Motor neuron (in vitro differentiated cells): ENCODE measurements around the gene IQSEC1. TPM values are rescaled to one million over a fixed set of nuclear protein-coding genes. Genes with fewer than 3 reads are reported as not detected.

Experiments used
- ATAC-seq, 8 experiments: fragments of 200-7000 bp; cut with Tn5 transposase; replicated peaks in 6 of 8; 2 replicates each; pipeline ENCODE4 v1.8.0; 2021; ENCODE audit warnings: mild to moderate bottlenecking in 8 of 8, moderate library complexity in 8 of 8
- H3K27ac ChIP-seq, 2 donors: fragments of 250-450 bp; sonication (Bioruptor Pico); 2 replicates each; pipeline ENCODE4 v1.9.0; 2021; ENCODE audit warnings: antibody characterized with exemption in 2 of 2, mild to moderate bottlenecking in 2 of 2, moderate library complexity in 1 of 2
- H3K4me1 ChIP-seq, 2 donors: fragments of 250-450 bp; sonication (Bioruptor Pico); replicated peaks in 1 of 2; 2 replicates each; pipeline ENCODE4 v1.6.1; 2021; ENCODE audit warnings: antibody characterized with exemption in 2 of 2, mild to moderate bottlenecking in 2 of 2, moderate library complexity in 1 of 2
- H3K4me3 ChIP-seq, 5 donors: fragments of 250-450 bp; sonication (Bioruptor Pico); 2 replicates each; pipeline ENCODE4 v1.9.0; 2021; ENCODE audit warnings: antibody characterized with exemption in 5 of 5, mild to moderate bottlenecking in 5 of 5, moderate library complexity in 4 of 5
- WGBS, 10 experiments: fragments of 450-650 bp; shearing (Covaris generic); methylation state at CpG; one replicate each; pipeline ENCODE4 v1.0.0; 2022; 5-methylcytosine and 5-hydroxymethylcytosine counted together
- in situ Hi-C, 9 experiments: fragments of 400-800 bp; cut with MboI; loops; one replicate each; pipeline ENCODE4 v1.15.0; 2021; ENCODE audit warnings: low sequenced_read_pairs in 9 of 9, low pct_unique_long_range_greater_than_20kb in 2 of 9; ENCODE audit not compliant: unreplicated experiment in 9 of 9
- total RNA-seq, 8 experiments: library from RNA; unstranded; fragments of 300-600 nt; gene quantifications; 2 replicates each; pipeline versions ENCODE4 v1.2.3 to v1.2.4, GENCODE V29; 2022

IQSEC1 gene
- total RNA-seq, 8 experiments from 2014 or later: 12.2 to 25.9 (median 18.3) TPM

- in situ Hi-C loops: no loop called here
- peak in 1 of 8 experiments; percentile 23 for ATAC-seq
- peak overlapping the region in 1 of 2 donors; percentile 66 for H3K27ac ChIP-seq
- peaks cover 54 to 58% of the 10 kb centered on the region in 2 donors for H3K4me1 ChIP-seq
- 89 to 100% (median 97%) methylated on average over 1 to 3 of the region's 11 CpGs; no CpG with 5 or more reads in 4 of the 10 experiments for WGBS, 10 experiments
- no peak overlapping the region for H3K4me3 ChIP-seq
Observed at GRCh38 chr3:13047296-13048165, 25.7 kb downstream of the IQSEC1 start.

GRCh38 chr3:13046569-13047274, 26.5 kb downstream of the IQSEC1 start:
- 30 to 100% (median 57%) methylated on average over 1 to 7 of the region's 15 CpGs; no CpG with 5 or more reads in 4 of the 10 experiments for WGBS, 10 experiments
- H3K27ac ChIP-seq: peak overlapping the region; percentile 42 to 66
- H3K4me1 ChIP-seq: peaks cover 62 to 66% of the 10 kb centered on the region in 2 donors
- in situ Hi-C loops: no loop called here
- no peak overlapping the region for H3K4me3 ChIP-seq
- ATAC-seq: no peak

GRCh38 chr3:13045904-13046568, 27.2 kb downstream of the IQSEC1 start:
- no peak overlapping the region for H3K4me3 ChIP-seq

GRCh38 chr3:13045241-13045903, 27.9 kb downstream of the IQSEC1 start:
- 50 to 100% (median 80%) methylated on average over 1 to 11 of the region's 16 CpGs; no CpG with 5 or more reads in 3 of the 10 experiments for WGBS, 10 experiments
- Histone ChIP-seq H3K27ac (peak overlapping the region; percentile 42 to 66), H3K4me1 (peaks cover 73 to 76% of the 10 kb centered on the region in 2 donors), H3K4me3 (no peak overlapping the region)
- no peak for ATAC-seq
- in situ Hi-C loops: no loop called here

More at GRCh38 chr3:13045904-13046568, 27.2 kb downstream of the IQSEC1 start:
- Histone ChIP-seq H3K27ac (peak overlapping the region; percentile 42 to 66), H3K4me1 (peaks cover 69% of the 10 kb centered on the region in 2 donors)
- WGBS, 10 experiments: 17 to 100% (median 85%) methylated on average over 1 to 12 of the region's 22 CpGs; no CpG with 5 or more reads in 4 of the 10 experiments
- ATAC-seq: peak in 6 of 8 experiments; percentile 1 to 71 (median 44)
- in situ Hi-C loops: no loop called here

GRCh38 chr3:13044496-13045240, 28.6 kb downstream of the IQSEC1 start:
- Histone ChIP-seq H3K4me3 (no peak overlapping the region), H3K4me1 (peaks cover 80 to 83% of the 10 kb centered on the region in 2 donors), H3K27ac (peak overlapping the region; percentile 42 to 66)
- in situ Hi-C loops: no loop called here
- 27 to 100% (median 69%) methylated on average over 1 to 5 of the region's 13 CpGs for WGBS, 10 experiments
- ATAC-seq: peak in 4 of 8 experiments; percentile 10 to 31 (median 22)

- H3K27ac ChIP-seq: peak overlapping the region in 1 of 2 donors; percentile 71
- in situ Hi-C loops: no loop called here
- H3K4me3 ChIP-seq: no peak overlapping the region
- 77 to 94% (median 90%) methylated on average over 2 to 5 of the region's 9 CpGs; no CpG with 5 or more reads in 7 of the 10 experiments for WGBS, 10 experiments
- peaks cover 89 to 90% of the 10 kb centered on the region in 2 donors for H3K4me1 ChIP-seq
- ATAC-seq: no peak
Observed at GRCh38 chr3:13043656-13044055, 29.6 kb downstream of the IQSEC1 start.

GRCh38 chr3:13042715-13043271, 30.4 kb downstream of the IQSEC1 start:
- peak in 5 of 8 experiments; percentile 70 to 77 (median 76) for ATAC-seq
- Histone ChIP-seq H3K27ac (peak overlapping the region; percentile 89 to 94), H3K4me3 (peak overlapping the region in 2 of 5 donors; percentile 21 to 28), H3K4me1 (peaks cover 87 to 94% of the 10 kb centered on the region in 2 donors)
- in situ Hi-C loops: no loop called here
- WGBS, 10 experiments: 0 to 100% (median 11%) methylated on average over 1 to 7 of the region's 20 CpGs; no CpG with 5 or more reads in 4 of the 10 experiments

GRCh38 chr3:13042127-13042701, 31.0 kb downstream of the IQSEC1 start:
- ATAC-seq: peak in 5 of 8 experiments; percentile 70 to 76 (median 73)
- in situ Hi-C loops: no loop called here
- Histone ChIP-seq H3K27ac (peak overlapping the region; percentile 89 to 94), H3K4me3 (peak overlapping the region in 4 of 5 donors; percentile 8 to 28 (median 14)), H3K4me1 (peaks cover 82 to 88% of the 10 kb centered on the region in 2 donors)
- 10 to 100% (median 61%) methylated on average over 1 to 7 of the region's 25 CpGs; no CpG with 5 or more reads in 5 of the 10 experiments for WGBS, 10 experiments

- Histone ChIP-seq H3K27ac (peak overlapping the region; percentile 89 to 94), H3K4me1 (peaks cover 72 to 79% of the 10 kb centered on the region in 2 donors), H3K4me3 (peak overlapping the region in 1 of 5 donors; percentile 21)
- in situ Hi-C loops: no loop called here
- ATAC-seq: no peak
- WGBS, 10 experiments: 20 to 80% (median 66%) methylated on average over 1 to 8 of the region's 26 CpGs; no CpG with 5 or more reads in 2 of the 10 experiments
Observed at GRCh38 chr3:13041113-13041776, 32.0 kb downstream of the IQSEC1 start.

GRCh38 chr3:13040361-13041074, 32.7 kb downstream of the IQSEC1 start:
- in situ Hi-C loops: no loop called here
- H3K4me1 ChIP-seq: peaks cover 65 to 71% of the 10 kb centered on the region in 2 donors
- H3K4me3 ChIP-seq: no peak overlapping the region
- WGBS, 10 experiments: 0 to 100% (median 57%) methylated on average over 1 to 6 of the region's 12 CpGs; no CpG with 5 or more reads in 3 of the 10 experiments
- peak in 2 of 8 experiments; percentile 72 to 77 for ATAC-seq
- H3K27ac ChIP-seq: peak overlapping the region; percentile 2 to 94
